GM18498 (cell line): Measurements from ENCODE around the gene NMRK1.
A peak's percentile ranks its signal among the peaks of the same experiment; 100 is the strongest.

Source experiments
- ATAC-seq: cut with Tn5 transposase; IDR thresholded peaks from one replicate; pipeline ENCODE4 v1.9.1; 2021; ENCODE audit warnings: mild to moderate bottlenecking, moderate library complexity; ENCODE audit not compliant: unreplicated experiment

Gene NMRK1

DNA sequence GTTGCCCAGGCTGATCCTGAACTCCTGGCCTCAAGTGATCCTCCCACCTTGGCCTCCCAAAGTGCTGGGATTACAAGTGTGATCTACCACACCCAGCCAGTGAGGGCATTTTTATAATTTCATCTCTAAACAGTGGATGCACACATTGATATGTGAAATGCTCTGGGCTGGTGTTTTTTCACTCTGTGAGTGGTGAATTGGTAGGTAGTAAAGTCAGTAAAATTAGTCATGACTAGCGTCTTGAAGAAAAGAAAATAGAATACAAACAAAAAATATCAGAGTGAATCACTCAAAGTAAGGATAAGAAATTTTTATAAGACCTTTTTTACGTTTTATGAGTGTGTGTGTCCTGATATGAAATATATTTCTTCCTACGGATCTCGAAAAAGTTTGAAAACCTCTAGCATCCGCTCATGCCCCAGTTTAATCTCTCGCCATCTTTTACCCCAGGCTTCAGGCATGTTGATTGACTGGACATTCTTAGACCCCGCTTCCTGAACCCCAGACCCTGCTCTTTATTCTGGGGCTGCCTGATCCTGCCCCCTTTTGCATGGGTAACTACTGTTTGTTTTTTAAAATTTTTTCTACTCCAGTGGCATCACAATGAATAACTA, 14.3 kb upstream of the NMRK1 start:
- ATAC-seq: no peak

DNA sequence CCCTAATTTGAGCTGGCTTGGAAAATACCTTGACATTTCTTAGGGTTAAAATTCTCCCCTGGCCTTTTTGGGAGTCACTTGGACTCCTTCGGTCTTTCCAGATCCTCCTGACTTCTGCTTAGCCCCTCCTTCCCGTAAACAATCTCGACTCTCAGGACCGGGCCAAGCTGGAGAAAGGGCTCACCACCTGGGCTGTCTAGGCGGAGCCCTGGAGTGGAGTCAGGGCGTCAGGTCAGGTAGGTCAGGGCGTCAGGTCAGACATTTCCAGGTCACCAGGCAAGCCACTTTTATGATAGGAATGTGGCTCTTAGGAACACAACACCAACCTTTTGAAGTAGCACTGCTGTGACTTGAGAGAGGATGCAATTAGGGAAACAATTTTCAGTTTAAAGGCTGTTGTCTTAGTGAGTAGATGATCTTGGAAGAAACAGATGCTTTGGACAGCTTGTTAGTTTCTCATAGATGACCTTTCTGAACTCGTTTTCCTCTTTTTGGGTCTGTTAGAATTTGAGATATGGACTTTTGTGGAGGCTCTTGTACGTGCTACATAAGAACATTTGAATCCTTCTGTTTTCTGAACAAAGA, 13.1 kb upstream of the NMRK1 start:
- ATAC-seq: no peak

DNA sequence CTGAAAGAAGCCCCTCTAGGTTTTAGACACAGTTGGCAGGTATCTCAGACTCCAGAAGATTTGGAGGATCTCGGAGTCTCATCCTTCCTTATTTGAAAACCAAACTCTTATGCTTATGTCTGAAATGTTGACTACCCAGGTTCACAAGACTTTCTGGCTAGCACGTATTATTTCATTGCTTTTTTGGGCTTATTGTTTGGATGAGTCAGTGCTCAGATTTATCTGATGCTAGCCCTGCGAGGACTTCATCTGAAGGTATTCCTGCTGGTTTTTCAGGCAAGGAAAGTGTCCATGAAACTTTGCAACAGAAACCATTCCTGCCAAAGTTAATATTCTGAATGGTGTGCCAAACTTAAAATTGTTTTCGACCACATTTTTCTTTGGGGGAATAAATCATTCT, 8.8 kb upstream of the NMRK1 start:
- ATAC-seq: no peak

DNA sequence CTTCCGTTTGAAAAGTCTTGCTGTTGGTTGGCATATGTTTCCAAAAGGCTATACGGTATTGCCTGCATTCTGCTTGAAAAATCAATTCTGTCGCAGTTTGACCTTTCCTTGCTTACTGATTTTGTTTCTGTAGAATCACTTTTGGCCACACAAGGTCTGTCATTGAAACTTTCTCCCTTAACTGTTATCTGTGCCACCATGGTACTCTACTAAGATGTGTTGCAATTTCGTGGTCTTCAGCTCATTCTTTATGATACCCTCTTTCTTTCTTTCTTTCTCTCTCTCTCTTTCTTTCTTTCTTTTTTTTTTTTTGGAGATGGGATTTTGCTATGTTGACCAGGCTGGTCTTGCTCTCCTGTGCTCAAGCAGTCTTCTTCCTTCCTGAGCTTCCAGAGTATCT, 4.8 kb upstream of the NMRK1 start:
- no peak for ATAC-seq

DNA sequence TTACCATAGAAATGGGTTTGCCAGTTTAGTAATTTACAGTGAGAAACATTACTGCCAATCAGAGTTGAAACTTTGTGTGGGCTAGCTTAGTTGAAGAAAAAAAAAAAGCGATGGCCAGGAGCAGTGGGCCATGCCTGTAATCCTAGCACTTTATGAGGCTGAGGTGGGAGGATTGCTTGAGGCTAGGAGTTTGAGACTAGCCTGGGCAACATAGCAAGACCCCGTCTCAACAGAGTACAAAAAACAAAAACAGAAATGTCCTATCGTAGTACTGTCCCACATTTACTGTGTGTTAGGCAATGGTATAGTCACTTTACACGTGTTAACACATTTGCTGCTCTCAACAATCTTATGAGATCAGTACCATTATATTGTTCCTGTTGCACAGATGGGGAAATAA, 2.6 kb upstream of the NMRK1 start:
- ATAC-seq: no peak

DNA sequence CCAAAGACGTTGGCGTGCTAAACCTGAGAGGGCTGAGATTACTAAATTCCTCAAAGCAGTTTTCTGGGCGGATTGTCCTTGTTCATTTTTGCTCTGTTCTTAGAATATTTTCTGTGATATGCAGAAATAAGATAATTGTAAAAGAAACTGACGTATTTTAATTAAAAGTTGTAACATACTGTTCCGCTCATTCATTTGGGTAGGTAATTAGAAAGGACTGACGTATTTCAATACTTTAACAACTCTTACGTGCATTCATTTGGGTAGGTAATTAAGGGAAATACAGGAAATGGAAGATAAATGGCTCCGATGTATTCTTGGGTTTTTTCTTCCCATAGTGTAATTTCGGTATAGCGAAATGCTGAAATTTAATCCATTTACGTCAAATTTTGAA, 1.4 kb upstream of the NMRK1 start:
- no peak for ATAC-seq

DNA sequence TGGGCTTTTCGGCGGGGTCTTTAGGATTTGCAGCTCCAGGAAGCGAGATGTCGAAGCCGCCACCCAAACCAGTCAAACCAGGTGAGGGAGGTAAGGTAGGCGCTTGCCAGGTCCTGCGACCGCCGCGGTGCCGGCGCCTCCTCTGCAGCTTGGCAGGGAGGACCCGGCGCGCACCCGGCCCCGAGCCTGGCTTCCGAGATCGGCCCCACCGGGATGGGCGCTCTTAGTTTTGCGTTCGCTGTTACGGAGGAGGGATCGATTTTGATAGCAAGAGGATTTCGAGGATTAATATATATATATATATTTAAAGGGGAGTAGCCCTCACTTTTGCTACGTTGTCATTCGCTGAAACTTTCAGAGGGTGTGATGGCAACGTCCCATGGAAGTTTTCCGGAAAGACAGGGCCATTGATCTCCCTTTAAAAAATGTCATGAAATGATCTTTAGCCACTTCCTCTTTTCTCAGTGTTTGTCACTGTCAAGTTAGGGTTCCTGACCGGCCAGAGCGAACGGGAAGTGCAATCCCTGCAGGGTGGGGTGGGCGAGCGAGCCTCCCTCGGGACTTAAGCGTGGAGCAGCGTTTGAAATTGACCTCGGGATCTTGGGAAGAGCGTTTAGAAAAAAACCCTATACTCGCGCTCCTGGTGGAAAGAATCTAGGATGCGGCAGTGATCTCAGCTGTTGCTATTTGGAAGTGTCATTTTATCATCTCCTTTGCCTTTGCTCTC, 854 bp upstream of the NMRK1 start:
- ATAC-seq: peak; percentile 35

DNA sequence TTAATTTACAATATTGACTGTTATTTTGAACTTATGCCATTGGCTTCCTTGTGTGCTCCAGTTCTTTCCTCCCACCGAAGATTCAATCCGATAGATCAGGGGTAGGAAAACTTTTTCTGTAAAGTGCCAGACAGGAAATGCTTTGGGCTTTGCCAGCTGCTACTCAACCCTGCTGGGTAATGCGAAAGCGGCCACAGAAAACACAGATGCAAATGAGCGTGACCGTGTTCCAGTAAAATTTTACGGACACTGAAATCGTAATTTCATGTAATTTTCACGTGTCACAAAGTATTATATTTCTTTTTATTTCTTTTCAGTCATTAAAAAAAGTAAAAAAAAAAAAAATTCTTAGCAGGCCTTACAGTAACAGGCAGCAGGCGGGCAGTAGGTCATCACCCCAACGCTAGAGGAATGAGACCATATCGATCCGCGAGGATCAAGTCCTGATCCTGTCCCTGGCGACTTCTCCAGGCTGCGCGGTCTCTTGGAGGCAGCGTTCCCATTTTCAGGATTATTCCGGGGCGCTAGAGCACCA, 599 bp downstream of the NMRK1 start:
- ATAC-seq: peak; percentile 34

DNA sequence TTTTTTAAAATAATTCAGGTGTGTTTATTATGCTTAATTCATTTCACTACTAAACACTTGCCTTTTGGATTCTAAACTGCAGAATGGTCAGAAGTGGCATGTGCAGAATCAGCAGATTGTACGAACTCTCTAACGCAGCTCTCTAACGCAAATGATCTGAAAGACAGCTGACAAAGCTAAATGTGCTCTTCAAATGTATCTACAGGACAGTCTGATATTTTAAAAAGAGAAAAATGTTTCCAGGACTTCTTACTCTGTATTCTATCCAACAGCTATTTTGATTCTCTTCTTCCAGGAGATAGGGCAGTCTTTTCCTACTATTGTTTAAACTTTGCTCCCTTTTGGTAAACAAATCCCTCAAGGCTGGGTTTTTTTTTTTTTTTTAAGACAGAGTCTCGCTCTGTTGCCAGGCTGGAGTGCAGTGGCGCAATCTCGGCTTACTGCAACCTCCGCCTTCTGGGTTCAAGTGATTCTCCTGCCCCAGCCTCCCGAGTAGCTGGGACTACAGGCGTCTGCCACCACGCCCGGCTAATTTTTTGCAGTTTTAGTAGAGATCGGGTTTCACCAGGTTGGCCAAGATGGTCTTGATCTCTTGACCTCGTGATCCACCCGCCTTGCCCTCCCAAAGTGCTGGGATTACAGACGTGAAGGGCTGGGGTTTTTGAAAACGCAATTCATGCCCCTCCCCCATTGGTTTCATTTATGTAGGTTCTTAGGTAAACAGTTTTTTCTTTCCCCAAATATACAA, 1.2 kb downstream of the NMRK1 start:
- no peak for ATAC-seq

DNA sequence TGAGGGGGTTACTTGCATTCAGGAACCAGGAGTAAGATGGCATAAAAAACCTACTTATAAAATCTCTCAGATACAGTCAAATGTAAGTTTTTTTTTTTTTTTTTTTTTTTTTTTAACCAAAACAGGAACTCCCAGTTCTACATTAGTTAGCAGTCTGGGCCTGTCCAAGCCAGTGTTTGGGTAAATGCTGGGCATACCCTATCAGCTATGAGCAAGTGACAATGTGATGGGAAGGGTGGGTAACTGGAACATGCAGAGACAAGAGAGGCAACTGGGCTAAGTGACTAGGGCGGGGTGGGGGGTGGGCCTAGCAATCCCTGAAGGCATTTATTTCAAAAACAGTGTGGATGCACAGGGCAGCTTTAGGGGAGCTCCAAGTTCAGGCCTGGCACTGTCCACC, 2.3 kb downstream of the NMRK1 start:
- no peak for ATAC-seq

DNA sequence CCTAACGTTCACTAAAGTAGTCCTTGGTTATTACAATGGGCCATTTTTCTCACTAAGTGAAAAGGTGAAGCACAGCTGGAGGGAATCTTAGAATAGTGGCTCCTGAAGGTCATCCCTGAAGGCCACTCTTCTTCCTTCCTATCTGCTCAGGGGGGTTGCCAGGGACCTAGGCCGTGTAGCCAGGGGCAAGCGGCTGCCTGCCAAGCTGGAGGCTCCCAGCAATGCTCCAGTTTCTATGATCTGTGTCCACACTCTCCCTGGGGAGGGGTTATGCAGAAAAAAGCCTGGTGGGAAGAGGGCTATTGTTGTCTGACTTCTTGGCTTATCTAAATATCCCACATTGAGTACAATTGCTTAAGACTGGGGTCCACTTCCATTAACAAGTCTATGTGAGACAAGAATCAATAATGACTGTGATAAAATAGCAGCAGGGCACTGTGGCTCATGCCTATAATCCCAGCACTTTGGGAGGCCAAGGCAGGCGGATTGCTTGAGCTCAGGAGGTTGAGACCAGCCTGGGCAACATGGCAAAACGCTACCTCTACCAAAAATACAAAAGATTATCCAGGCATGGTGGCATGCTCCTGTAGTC, 3.8 kb downstream of the NMRK1 start:
- no peak for ATAC-seq

DNA sequence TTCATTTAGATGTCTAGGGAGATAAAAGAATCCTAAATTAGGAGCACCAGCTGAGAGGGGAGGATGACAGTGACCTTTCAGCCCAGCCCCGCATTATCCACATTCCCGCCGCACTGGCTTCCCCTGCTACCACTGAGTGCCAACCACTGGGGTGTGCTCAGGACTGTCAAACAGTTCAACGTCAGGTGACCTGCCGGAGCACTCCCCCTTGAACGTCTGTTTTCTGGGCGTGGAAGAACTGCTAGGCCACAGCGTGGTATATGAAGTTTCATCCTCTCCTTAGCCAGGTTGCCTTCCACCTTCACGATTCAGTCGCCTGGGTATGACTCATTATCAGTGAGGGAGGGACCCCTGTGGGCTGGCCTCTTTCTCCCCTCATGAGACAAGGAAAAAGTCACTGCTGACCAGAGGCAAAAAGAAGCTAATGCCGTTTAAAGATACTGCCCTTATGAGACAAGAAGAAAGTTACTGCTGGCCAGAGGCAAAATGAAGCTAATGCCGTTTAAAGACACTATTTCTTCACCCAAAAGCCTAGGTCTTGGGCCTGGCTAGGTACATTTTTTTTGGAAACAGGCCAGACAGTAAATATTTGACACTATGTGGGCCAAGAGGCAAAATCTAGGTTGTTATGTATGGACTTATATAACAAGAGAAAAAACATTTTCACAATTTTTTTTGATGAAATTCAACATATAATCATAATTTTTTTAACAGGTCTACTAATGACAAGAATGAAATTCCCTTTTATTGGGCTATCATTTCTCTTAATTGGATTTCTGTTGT, 4.6 kb downstream of the NMRK1 start:
- ATAC-seq: no peak

DNA sequence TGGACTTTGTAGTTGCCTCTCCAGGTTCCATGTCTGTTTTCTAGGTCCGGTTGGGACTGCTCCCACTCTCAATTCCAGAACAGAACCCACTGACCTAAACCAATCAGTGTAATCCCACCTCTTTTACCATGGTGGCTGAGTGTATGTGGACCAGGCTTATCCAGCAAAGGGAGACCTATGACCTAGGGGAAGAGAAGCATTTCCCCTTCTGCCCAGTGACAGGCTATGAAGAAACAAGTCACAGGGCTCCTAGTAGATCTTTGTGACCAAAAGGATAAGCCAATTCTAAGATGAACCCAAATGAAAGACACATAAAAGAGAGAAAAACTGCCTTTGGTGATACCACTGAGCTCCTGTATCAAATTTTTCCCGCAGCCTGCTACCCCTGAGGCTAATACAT, 6.3 kb downstream of the NMRK1 start:
- ATAC-seq: no peak

DNA sequence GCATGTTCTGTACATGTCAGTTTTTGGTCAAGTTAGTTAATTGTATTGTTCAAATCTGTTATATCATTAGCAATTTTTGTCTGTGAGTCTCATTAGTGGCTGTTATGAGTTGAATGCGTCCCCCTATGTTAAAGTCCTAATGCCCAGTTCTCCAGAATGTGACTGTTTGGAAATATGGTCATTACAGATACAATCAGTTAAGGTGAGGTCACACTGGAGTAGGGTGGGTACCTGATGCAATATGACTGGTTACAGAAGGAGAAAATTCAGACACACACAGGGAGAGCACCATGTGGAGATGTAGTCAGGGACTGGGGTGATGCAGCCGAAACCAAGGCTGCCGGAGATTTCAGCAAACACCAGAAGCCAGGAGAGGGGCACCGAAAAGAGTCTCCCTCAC, 15.1 kb downstream of the NMRK1 start:
- no peak for ATAC-seq

DNA sequence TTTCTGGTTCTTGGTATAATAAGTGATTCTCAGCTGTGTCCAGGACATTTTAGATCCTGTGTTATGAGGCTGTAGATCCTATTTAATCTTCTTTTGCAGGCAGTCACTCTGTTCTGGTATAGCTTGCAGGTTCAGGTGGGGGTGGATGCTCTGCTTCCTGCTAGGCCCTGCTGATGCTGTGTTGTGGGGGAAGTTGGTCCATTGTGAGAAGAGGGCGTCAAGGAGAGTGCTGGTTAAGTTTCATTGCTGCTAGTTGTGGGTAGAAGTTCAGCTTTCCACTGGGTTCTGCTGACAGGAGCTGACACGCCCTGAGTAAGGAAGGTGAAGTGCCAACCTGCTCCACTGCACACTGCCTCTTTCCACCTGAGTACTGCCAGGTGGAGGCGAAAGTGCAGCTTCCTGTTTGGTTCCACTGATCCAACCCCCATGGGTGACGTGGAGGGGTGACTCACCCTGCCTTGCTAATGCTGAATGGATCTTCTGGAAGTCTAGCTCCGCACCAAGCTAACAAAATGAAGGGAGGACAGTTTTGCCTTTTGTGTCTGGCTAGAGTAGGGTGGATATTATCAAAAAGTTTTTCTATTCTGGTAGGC, 16.3 kb downstream of the NMRK1 start:
- ATAC-seq: no peak

DNA sequence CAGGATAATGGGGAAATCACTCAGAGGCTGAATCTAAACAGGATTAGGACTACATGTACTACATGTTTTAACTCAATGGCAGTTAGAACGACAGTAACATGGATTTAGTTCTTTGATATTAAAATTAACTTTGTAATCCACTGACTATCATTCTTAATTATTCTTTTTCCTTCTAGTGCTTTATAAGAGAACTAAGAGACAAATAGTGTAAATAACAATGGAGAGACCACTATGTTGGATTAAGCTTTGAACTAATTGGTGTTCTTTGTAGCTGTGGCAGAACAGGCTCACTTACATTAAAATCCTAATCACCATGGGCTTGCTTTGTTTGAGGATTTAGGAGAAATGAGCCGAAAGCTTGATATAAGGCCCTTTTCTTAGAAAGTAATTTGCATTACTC, 18.8 kb downstream of the NMRK1 start:
- ATAC-seq: no peak

DNA sequence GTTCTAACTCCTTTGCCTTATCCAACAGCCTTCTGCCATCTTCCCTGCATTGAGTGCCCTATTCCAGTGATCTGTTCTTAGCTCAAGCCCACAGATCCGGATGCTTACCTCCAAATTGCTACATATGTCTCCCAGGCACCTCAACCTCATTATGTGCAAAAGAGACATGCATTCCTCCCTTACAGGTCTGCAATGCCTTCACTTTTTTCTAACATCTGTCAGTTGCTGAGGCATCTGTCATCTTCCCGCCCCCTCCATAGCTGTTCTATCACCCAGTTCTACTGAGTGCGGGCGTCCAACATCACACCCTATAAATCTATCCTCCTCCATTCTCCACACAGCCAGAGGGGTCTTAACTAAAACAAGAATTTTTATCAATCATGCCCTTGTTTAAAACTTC, 20.1 kb downstream of the NMRK1 start:
- no peak for ATAC-seq

DNA sequence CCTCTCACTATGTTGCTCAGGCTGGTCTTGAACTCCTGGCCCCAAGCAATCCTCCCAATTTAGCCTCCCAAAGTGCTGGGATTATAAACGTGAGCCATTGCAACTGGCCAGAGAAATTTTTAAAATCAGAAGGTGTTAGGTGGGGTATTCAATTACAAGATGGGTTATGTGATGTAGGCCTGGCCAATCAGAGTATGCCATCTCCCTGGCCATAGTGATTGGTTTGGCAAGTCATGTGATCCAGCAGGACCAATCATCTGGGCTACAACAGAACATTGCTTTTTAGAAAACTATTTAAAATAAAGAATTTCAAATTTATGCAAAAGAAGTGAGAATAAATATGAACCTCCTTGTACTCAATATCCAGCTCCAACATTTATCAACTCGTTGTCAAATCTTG, 22.4 kb downstream of the NMRK1 start:
- ATAC-seq: no peak

DNA sequence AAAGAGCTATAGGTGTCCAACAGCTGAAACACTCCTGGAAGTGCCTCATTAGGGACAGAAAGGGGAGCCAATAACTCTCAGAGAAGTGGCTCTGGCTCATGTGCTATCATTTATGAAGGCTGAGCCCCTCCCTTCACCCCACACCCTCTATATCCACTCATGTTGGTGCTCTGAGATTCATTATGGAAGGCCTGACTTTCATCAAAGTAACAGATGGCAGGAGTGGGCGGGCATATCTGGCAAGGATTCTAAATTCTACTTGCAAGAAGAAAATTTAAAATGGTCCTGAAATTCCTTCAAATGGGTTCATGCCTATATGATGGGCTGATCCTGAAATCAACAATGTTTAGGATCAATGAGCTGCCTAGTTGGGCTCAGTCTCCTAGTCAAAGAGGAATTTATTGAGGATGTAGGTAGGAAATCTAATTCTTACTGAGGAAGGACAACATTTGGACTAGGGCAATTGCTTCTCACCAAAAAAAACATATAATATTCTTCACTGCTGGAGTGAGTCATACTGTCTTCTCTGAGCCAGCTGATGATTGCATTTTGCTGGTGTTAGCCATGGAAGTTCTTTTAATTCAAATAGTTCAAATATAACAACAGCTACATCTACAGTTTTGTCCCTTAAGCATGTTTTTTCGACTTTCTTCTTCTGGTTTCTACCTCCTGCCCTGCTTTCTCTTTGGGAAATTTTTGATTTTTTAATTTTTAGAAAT, 23.5 kb downstream of the NMRK1 start:
- no peak for ATAC-seq
